ENCODE measurements around the gene MYT1. TPM values are rescaled to one million over a fixed set of nuclear protein-coding genes. Genes with fewer than 3 reads are reported as not detected.

MYT1 gene
- total RNA-seq, 1 donor from 2014 or later = 0.74 TPM

DNA sequence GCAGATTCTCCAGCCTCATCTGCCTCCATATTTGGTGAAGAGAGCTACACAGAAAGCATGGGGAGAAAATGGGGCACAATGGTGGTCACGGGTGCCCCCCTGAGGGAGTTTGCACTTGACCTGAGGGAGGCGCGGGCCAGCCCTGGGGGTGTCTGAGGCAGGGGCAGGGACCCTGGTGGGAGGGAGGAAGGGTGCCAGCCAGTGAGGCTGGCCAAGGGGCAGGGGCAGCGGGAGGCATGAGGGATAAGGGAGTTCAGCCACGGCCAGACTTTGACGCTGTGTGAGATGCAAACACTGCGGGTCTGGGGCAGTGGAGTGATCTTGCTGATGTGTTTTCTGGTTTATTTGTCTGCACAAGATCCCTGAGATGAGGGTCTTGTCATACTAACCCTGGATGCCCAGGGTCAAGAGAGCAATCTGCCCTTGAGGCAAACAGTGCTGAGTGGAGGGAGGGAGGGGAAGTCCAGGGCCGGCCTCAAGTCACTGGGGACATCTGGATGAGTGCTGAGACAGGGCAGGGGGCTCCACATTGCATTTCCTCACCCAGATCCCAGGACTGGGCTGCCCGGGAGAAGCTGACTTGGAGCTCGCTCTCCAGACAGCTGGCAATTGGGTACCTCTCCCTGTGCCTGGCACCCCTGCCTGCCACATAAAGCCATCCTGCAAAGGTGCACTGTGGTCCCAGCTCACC lies 82.5 kb downstream of the MYT1 start:
- Mint-ChIP-seq H3K27me3 (ENCODE audit: unreplicated experiment) (peaks cover 11% of the 10 kb centered on the region), H3K4me1 (ENCODE audit: unreplicated experiment) (no peaks in the 10 kb centered on the region), H3K36me3 (ENCODE audit: low read depth, unreplicated experiment) (no peaks in the 10 kb centered on the region), H3K9me3 (ENCODE audit: unreplicated experiment) (no peaks in the 10 kb centered on the region), H3K4me3 (ENCODE audit: unreplicated experiment) (no peak overlapping the region), H3K27ac (ENCODE audit: unreplicated experiment) (no peak overlapping the region)
- no peak for DNase-seq (ENCODE audit: low spot score)
- TF ChIP-seq, protein P1, sequence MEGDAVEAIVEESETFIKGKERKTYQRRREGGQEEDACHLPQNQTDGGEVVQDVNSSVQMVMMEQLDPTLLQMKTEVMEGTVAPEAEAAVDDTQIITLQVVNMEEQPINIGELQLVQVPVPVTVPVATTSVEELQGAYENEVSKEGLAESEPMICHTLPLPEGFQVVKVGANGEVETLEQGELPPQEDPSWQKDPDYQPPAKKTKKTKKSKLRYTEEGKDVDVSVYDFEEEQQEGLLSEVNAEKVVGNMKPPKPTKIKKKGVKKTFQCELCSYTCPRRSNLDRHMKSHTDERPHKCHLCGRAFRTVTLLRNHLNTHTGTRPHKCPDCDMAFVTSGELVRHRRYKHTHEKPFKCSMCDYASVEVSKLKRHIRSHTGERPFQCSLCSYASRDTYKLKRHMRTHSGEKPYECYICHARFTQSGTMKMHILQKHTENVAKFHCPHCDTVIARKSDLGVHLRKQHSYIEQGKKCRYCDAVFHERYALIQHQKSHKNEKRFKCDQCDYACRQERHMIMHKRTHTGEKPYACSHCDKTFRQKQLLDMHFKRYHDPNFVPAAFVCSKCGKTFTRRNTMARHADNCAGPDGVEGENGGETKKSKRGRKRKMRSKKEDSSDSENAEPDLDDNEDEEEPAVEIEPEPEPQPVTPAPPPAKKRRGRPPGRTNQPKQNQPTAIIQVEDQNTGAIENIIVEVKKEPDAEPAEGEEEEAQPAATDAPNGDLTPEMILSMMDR (IDR thresholded peaks at IDR 0.05; ENCODE audit: unreplicated experiment) = no peak

- Mint-ChIP-seq H3K4me1 (ENCODE audit: unreplicated experiment) (no peaks in the 10 kb centered on the region), H3K27ac (ENCODE audit: unreplicated experiment) (no peak overlapping the region)
Measured at GRCh38 chr20:64247307-64247618, 83.0 kb downstream of the MYT1 start.

GRCh38 chr20:64247970-64248841 lies 84.0 kb downstream of the MYT1 start:
- H3K9me3 Mint-ChIP-seq (ENCODE audit: unreplicated experiment) = no peaks in the 10 kb centered on the region
- H3K27me3 Mint-ChIP-seq (ENCODE audit: unreplicated experiment) = peaks cover 11% of the 10 kb centered on the region
- no peak for DNase-seq (ENCODE audit: low spot score)
- TF ChIP-seq, protein P1 (IDR thresholded peaks at IDR 0.05; ENCODE audit: unreplicated experiment) = no peak
- no peak overlapping the region for H3K4me3 Mint-ChIP-seq (ENCODE audit: unreplicated experiment)
- H3K36me3 Mint-ChIP-seq (ENCODE audit: low read depth, unreplicated experiment) = no peaks in the 10 kb centered on the region
- no peak overlapping the region for H3K27ac Mint-ChIP-seq (ENCODE audit: unreplicated experiment)
- no peaks in the 10 kb centered on the region for H3K4me1 Mint-ChIP-seq (ENCODE audit: unreplicated experiment)

More at GRCh38 chr20:64247307-64247618, 83.0 kb downstream of the MYT1 start:
- Mint-ChIP-seq H3K4me3 (ENCODE audit: unreplicated experiment) (no peak overlapping the region), H3K27me3 (ENCODE audit: unreplicated experiment) (peaks cover 11% of the 10 kb centered on the region), H3K36me3 (ENCODE audit: low read depth, unreplicated experiment) (no peaks in the 10 kb centered on the region), H3K9me3 (ENCODE audit: unreplicated experiment) (no peaks in the 10 kb centered on the region)
- DNase-seq (ENCODE audit: low spot score) = no peak
- TF ChIP-seq, protein P1 (IDR thresholded peaks at IDR 0.05; ENCODE audit: unreplicated experiment) = no peak

DNA sequence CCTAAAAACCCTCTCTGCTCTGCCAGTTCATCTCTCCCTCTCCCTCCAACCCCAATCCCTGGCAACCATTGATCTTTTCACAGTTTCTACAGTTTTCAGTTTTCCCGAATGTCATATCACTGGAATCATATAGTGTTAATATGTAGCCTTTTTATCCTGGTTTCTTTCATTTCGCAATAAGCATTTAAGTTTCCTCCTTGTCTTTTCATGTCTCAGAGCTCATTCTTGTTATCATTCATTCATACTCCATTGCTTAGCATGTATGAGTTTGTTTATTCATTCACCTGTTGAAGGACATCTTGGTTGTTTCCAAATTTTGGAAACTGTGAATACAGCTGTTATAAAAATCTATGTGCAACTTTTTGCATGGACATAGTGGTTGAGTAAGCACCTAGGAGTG lies 85.8 kb downstream of the MYT1 start:
- H3K4me1 Mint-ChIP-seq (ENCODE audit: unreplicated experiment) = peaks cover 8% of the 10 kb centered on the region
- H3K4me3 Mint-ChIP-seq (ENCODE audit: unreplicated experiment) = no peak overlapping the region
- no peak overlapping the region for H3K27ac Mint-ChIP-seq (ENCODE audit: unreplicated experiment)
- TF ChIP-seq, protein P1 (IDR thresholded peaks at IDR 0.05; ENCODE audit: unreplicated experiment) = no peak
- peaks cover 11% of the 10 kb centered on the region for H3K27me3 Mint-ChIP-seq (ENCODE audit: unreplicated experiment)
- no peaks in the 10 kb centered on the region for H3K9me3 Mint-ChIP-seq (ENCODE audit: unreplicated experiment)
- DNase-seq (ENCODE audit: low spot score) = no peak
- no peaks in the 10 kb centered on the region for H3K36me3 Mint-ChIP-seq (ENCODE audit: low read depth, unreplicated experiment)

DNA sequence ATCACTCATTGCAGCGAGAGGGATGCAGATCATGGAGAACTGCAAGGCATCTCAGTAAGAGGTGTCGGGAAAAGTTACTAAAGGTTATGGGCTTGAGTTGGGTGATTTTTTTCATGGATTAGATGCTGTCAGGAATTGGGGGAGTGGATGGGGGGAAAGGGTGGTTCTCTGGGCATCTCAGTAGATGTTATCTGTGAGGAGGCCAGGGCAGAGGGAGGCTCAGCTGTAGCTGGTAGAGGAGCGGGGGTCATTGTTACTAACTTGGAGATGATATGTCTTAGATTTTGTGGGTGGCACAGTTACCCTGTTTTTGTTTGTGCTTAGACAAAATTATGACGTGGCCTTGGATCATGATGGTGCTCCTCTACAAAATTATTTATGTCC lies 88.7 kb downstream of the MYT1 start:
- Mint-ChIP-seq H3K36me3 (ENCODE audit: low read depth, unreplicated experiment) (peaks cover 5% of the 10 kb centered on the region), H3K4me1 (ENCODE audit: unreplicated experiment) (peaks cover 23% of the 10 kb centered on the region), H3K27ac (ENCODE audit: unreplicated experiment) (no peak overlapping the region), H3K9me3 (ENCODE audit: unreplicated experiment) (no peaks in the 10 kb centered on the region), H3K27me3 (ENCODE audit: unreplicated experiment) (peaks cover 6% of the 10 kb centered on the region), H3K4me3 (ENCODE audit: unreplicated experiment) (no peak overlapping the region)
- TF ChIP-seq, protein P1 (IDR thresholded peaks at IDR 0.05; ENCODE audit: unreplicated experiment) = no peak
- DNase-seq (ENCODE audit: low spot score) = no peak

Measured in endothelial cell (in vitro differentiated cells).